HCT116 (cell line): ENCODE results near the gene SPACDR. TPM values are rescaled to one million over a fixed set of nuclear protein-coding genes. Genes with fewer than 3 reads are reported as not detected.

ENCODE experiments used
- ATAC-seq: fragments of 200-7000 bp; cut with Tn5 transposase; 2 replicates; pipeline ENCODE4 v1.9.1; 2020; ENCODE audit warnings: mild to moderate bottlenecking, moderate library complexity
- BruUV-seq: library from RNA; stranded (reverse); fragments of 400-500 nt; replicated peaks from 2 replicates; lab custom pipeline; 2021; lab: Mats Ljungman, UMichigan
- CTCF ChIA-PET: fragments of 300-600 bp; sonication (Branson Sonifier 250); formaldehyde crosslinking; loops from one replicate; lab custom pipeline; 2021; ENCODE audit warnings: antibody characterized with exemption; lab: Charles Lee
- POLR2A ChIA-PET: fragments of 300-600, 350-600 bp; sonication (Branson Sonifier 250); formaldehyde crosslinking; loops from one replicate; lab custom pipeline; 2021; ENCODE audit warnings: antibody characterized with exemption; lab: Charles Lee
- RAD21 ChIA-PET, 2 experiments: fragments of 300-600 bp; sonication (Branson Sonifier 250); formaldehyde crosslinking; loops; one replicate each; lab custom pipeline; 2023; ENCODE audit warnings: low total read pairs in 2 of 2; ENCODE audit not compliant: uncharacterized antibody in 2 of 2, unreplicated experiment in 2 of 2, low non-redundant PET in 1 of 2; lab: Charles Lee
- DNase-seq: peaks from one replicate; pipeline ENCODE4 v3.0.0-alpha.2; 2010; ENCODE audit warnings: low read depth, low spot score
- H2AFZ ChIP-seq: fragments of 200-600 bp; shearing (Covaris generic), sonication (generic); 2 replicates; pipeline ENCODE4 v1.6.1; 2017; ENCODE audit warnings: low read depth, mixed run types, mixed read lengths, antibody characterized with exemption, low read length; ENCODE audit not compliant: poor library complexity, severe bottlenecking
- H3K27ac ChIP-seq: 2 replicates; pipeline ENCODE4 v1.5.1; 2012; ENCODE audit warnings: low read depth, low read length
- H3K27me3 ChIP-seq: fragments of 200-600 bp; sonication (generic); 2 replicates; pipeline ENCODE4 v1.6.1; 2016; ENCODE audit warnings: mixed run types, low read length, mixed read lengths; ENCODE audit not compliant: insufficient read depth
- H3K36me3 ChIP-seq, 2 experiments: fragments of 200-500 bp in 1 of 2; fragments of 200-600 bp in 1 of 2; sonication (Bioruptor generic) in 1 of 2; sonication (generic) in 1 of 2; 2 replicates each; pipeline versions ENCODE4 v1.5.1 to v1.6.1; 2014 to 2016; ENCODE audit warnings: low read length in 2 of 2, inconsistent platforms in 1 of 2, mixed read lengths in 1 of 2, mixed run types in 1 of 2; ENCODE audit not compliant: insufficient read depth in 2 of 2, control insufficient read depth in 1 of 2
- H3K4me1 ChIP-seq, 2 experiments: fragments of 200-600 bp in 1 of 2; sonication (generic) in 1 of 2; 2 replicates each; pipeline versions ENCODE4 v1.5.1 to v1.6.1; 2012 to 2017; ENCODE audit warnings: low read length in 2 of 2, inconsistent platforms in 1 of 2, mild to moderate bottlenecking in 1 of 2, mixed read lengths in 1 of 2, mixed run types in 1 of 2, moderate library complexity in 1 of 2; ENCODE audit not compliant: insufficient read depth in 2 of 2, control insufficient read depth in 1 of 2
- H3K4me2 ChIP-seq: fragments of 200-600 bp; sonication (generic); 2 replicates; pipeline ENCODE4 v1.6.1; 2017; ENCODE audit warnings: mixed run types, low read length, mixed read lengths
- H3K4me3 ChIP-seq, 2 experiments: fragments of 200-600 bp in 1 of 2; sonication (generic) in 1 of 2; replicated peaks in 1 of 2; 2 replicates each; pipeline ENCODE4 v1.5.1; 2011 to 2016; ENCODE audit warnings: low read length in 2 of 2, control low read depth in 1 of 2, low read depth in 1 of 2, mild to moderate bottlenecking in 1 of 2, mixed read lengths in 1 of 2, mixed run types in 1 of 2
- H3K79me2 ChIP-seq: fragments of 200-600 bp; sonication (generic); 2 replicates; pipeline ENCODE4 v1.6.1; 2017; ENCODE audit warnings: mild to moderate bottlenecking, mixed run types, low read length, moderate library complexity, mixed read lengths; ENCODE audit not compliant: insufficient read depth
- H3K9ac ChIP-seq: fragments of 200-600 bp; sonication (generic); 2 replicates; pipeline ENCODE4 v1.6.1; 2016; ENCODE audit warnings: low read length, mixed read lengths
- H3K9me2 ChIP-seq: fragments of 200-600 bp; sonication (generic), shearing (Covaris generic); 2 replicates; pipeline ENCODE4 v1.6.1; 2017; ENCODE audit warnings: mixed run types, mild to moderate bottlenecking, moderate library complexity; ENCODE audit not compliant: insufficient read depth
- H3K9me3 ChIP-seq, 2 experiments: fragments of 200-500 bp in 1 of 2; fragments of 200-600 bp in 1 of 2; sonication (Bioruptor generic) in 1 of 2; sonication (generic) in 1 of 2; 2 replicates each; pipeline ENCODE4 v1.6.1; 2014 to 2017; ENCODE audit warnings: low read length in 2 of 2, mixed read lengths in 2 of 2, inconsistent platforms in 1 of 2, low read depth in 1 of 2, mild to moderate bottlenecking in 1 of 2, mixed run types in 1 of 2, moderate library complexity in 1 of 2; ENCODE audit not compliant: control insufficient read depth in 1 of 2, insufficient read depth in 1 of 2
- H4K20me1 ChIP-seq: fragments of 200-600 bp; sonication (generic), shearing (Covaris generic); 2 replicates; pipeline ENCODE4 v1.6.1; 2017; ENCODE audit warnings: mixed run types, mild to moderate bottlenecking, moderate library complexity; ENCODE audit not compliant: insufficient read depth
- CTCF ChIP-seq, 3 experiments: fragments of 200-600 bp in 1 of 3; sonication (generic) in 1 of 3; IDR thresholded peaks in 2 of 3; conservative IDR thresholded peaks in 1 of 3; 2 replicates each; pipeline ENCODE4 v1.5.1; 2012 to 2017; ENCODE audit warnings: low read depth in 2 of 3, low read length in 2 of 3, antibody characterized with exemption in 1 of 3, borderline replicate concordance in 1 of 3, control low read depth in 1 of 3, mild to moderate bottlenecking in 1 of 3, mixed read lengths in 1 of 3, mixed run types in 1 of 3, moderate library complexity in 1 of 3; ENCODE audit not compliant: insufficient read depth in 1 of 3
- ELF1 ChIP-seq: IDR thresholded peaks from 2 replicates; pipeline ENCODE4 v1.6.1; 2012; ENCODE audit warnings: low read depth, borderline replicate concordance
- EZH2 ChIP-seq: fragments of 200-600 bp; sonication (generic); IDR thresholded peaks from 2 replicates; pipeline ENCODE4 v1.6.1; 2017; ENCODE audit warnings: antibody characterized with exemption, mixed run types
- FOSL1 ChIP-seq: IDR thresholded peaks from 2 replicates; pipeline ENCODE4 v1.6.1; 2012; ENCODE audit warnings: low read depth
- POLR2AphosphoS5 ChIP-seq: IDR thresholded peaks from 2 replicates; pipeline ENCODE4 v1.6.1; 2011; ENCODE audit warnings: mild to moderate bottlenecking, low read depth, low read length, moderate library complexity
- RAD21 ChIP-seq: IDR thresholded peaks from 2 replicates; pipeline ENCODE4 v1.6.1; 2012; ENCODE audit warnings: low read depth, mild to moderate bottlenecking
- REST ChIP-seq: IDR thresholded peaks from 2 replicates; pipeline ENCODE4 v1.6.1; 2012; ENCODE audit warnings: low read depth
- SIN3A ChIP-seq: IDR thresholded peaks from 2 replicates; pipeline ENCODE4 v1.6.1; 2012; ENCODE audit warnings: low read depth
- YY1 ChIP-seq: IDR thresholded peaks from 2 replicates; pipeline ENCODE4 v1.6.1; 2011; ENCODE audit warnings: low read length, low read depth, moderate library complexity, mild to moderate bottlenecking; ENCODE audit not compliant: insufficient replicate concordance; ENCODE audit errors: extremely low read depth
- ZFX ChIP-seq: fragments of 450-650 bp; IDR thresholded peaks from 2 replicates; pipeline ENCODE4 v1.6.1; 2017
- ZNF274 ChIP-seq: fragments of 200-500 bp; sonication (Bioruptor generic); IDR thresholded peaks from 2 replicates; pipeline ENCODE4 v1.6.1; 2014; ENCODE audit warnings: mild to moderate bottlenecking, low read depth, low read length, inconsistent platforms
- intact Hi-C: fragments of 100-400 bp; cut with micrococcal nuclease; formaldehyde crosslinking; loops from 2 replicates; pipeline ENCODE4 v1.10.0; 2022
- total RNA-seq: library from RNA; stranded (reverse); gene quantifications from one replicate; pipeline ENCODE4 v1.2.1, GENCODE V29; 2021; ENCODE audit not compliant: unreplicated experiment
- TF ChIP-seq, protein P1 (sequence below): IDR thresholded peaks from 2 replicates; pipeline ENCODE4 v1.6.1; 2012

The SPACDR gene
- total RNA-seq, 1 experiment from 2014 or later, result 1.7 TPM

DNA sequence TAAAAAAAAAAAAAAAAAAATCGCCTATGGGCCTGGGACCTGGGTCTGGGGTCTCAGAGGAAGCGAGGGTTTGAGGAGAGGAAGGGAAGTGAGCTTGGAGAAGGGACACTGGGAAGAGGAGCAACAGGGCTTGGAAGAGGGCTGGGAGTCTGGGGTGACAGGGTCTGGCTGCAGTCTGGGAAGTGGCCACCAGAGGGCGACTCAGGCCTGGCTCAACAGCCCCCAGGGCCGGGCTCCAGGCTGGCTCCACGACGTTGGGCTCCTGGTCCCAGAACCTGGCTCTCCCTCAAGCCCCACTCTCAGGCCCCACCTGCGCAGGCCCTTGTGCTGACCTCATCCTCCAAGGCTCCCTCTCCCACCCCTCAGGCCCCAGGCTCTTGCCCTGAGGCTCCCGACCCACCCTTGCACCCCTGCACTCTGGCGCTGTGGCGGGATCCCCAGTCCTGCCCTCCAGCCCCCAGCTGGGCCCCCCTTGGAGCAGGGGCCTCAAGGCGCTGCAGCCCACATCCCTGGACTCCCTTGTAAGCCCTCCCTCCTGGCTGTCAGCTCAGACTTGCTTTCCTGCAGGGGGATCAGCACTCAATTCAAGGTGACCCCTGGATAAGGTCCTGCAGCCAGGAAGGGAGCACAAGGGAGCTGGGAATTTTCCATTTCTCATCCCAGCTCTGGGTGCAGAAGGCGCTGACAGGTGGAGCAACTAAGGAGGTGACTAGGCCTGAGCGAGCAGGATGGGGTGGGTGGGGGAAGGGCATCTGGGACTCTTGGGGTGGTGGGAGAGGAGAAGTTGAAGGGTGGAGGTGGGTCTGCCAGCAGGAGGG, 5.4 kb upstream of the SPACDR start (continued):
- TF ChIP-seq RAD21 (peak; percentile 93), ELF1 (no peak), FOSL1 (no peak)
- TF ChIP-seq, protein P1, sequence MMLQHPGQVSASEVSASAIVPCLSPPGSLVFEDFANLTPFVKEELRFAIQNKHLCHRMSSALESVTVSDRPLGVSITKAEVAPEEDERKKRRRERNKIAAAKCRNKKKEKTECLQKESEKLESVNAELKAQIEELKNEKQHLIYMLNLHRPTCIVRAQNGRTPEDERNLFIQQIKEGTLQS, result no peak
- TF ChIP-seq, all 23 proteins: peak for 2

GRCh38 chr7:100467638-100468373, 3.7 kb upstream of the SPACDR start:
- Histone ChIP-seq H3K4me1 (peaks cover 17 to 39% of the 10 kb centered on the region in 2 experiments), H3K27ac (no peak overlapping the region), H3K36me3 (0 out of 4 replicates have a peak, but pooled peaks cover 0 to 2% of the 10 kb centered on the region in 2 experiments), H2AFZ (no peak overlapping the region), H3K4me2 (no peak overlapping the region), H3K9me3 (no peaks in the 10 kb centered on the region), H3K27me3 (no peaks in the 10 kb centered on the region), H3K9ac (no peak overlapping the region), H3K79me2 (no peaks in the 10 kb centered on the region), H3K9me2 (no peaks in the 10 kb centered on the region), H3K4me3 (no peak overlapping the region), H4K20me1 (no peaks in the 10 kb centered on the region)
- intact Hi-C loops, result loop anchor here (2.0 kb wide), 2 partner anchors 223 to 385 kb away; partner anchors contain the start of gene SLC12A9
- no peak for DNase-seq
- POLR2A ChIA-PET, result no interaction called here
- RAD21 ChIA-PET, result no interaction called here
- CTCF ChIA-PET, result no interaction called here
- no TSS peak for BruUV-seq
- ATAC-seq, result no peak
- TF ChIP-seq EZH2 (no peak), ZFX (no peak), REST (no peak), CTCF (IDR thresholded peaks at IDR 0.05 in 2 of 3, conservative IDR thresholded peaks at IDR 0.05 in 1 of 3; ENCODE audit: borderline replicate concordance in 1 of 3, insufficient read depth in 1 of 3, low read depth in 2 of 3, low read length in 2 of 3) (no peak), ZNF274 (no peak), SIN3A (no peak), YY1 (no peak), POLR2AphosphoS5 (no peak)
- TF ChIP-seq, protein P1, result no peak
